HEK293T (cell line): ENCODE data around the gene AHNAK2.

ENCODE experiments used
- CTCF ChIA-PET: fragments of 350-600 bp; formaldehyde crosslinking; extraction: SDS; loops from one replicate; lab custom pipeline; 2021; ENCODE audit warnings: antibody characterized with exemption, inconsistent platforms; lab: Yijun Ruan, JAX
- POLR2A ChIA-PET: fragments of 350-600 bp; formaldehyde crosslinking; extraction: SDS; loops from one replicate; lab custom pipeline; 2020; ENCODE audit warnings: antibody characterized with exemption, inconsistent platforms; lab: Yijun Ruan, JAX
- DNase-seq: peaks from one replicate; pipeline ENCODE4 v3.0.0; 2012; ENCODE audit warnings: mixed read lengths; ENCODE audit errors: extremely low spot score
- ARNT ChIP-seq: fragments of 450-650 bp; IDR thresholded peaks from 2 replicates; pipeline ENCODE4 v1.6.1; 2017; ENCODE audit warnings: mild to moderate bottlenecking
- BHLHE40 ChIP-seq: fragments of 450-650 bp; IDR thresholded peaks from 2 replicates; pipeline ENCODE4 v1.6.1; 2016; ENCODE audit warnings: mild to moderate bottlenecking, moderate library complexity, borderline replicate concordance
- CTBP1 ChIP-seq: fragments of 450-650 bp; IDR thresholded peaks from 2 replicates; pipeline ENCODE4 v1.6.1; 2016; ENCODE audit warnings: borderline replicate concordance
- ELF4 ChIP-seq: fragments of 450-650 bp; IDR thresholded peaks from 2 replicates; pipeline ENCODE4 v1.6.1; 2017; ENCODE audit warnings: antibody characterized with exemption
- FOXA1 ChIP-seq: fragments of 450-650 bp; IDR thresholded peaks from 2 replicates; pipeline ENCODE4 v1.6.1; 2016; ENCODE audit warnings: mild to moderate bottlenecking
- FOXK2 ChIP-seq: fragments of 450-650 bp; IDR thresholded peaks from 2 replicates; pipeline ENCODE4 v1.6.1; 2016; ENCODE audit warnings: mild to moderate bottlenecking
- FOXM1 ChIP-seq: fragments of 450-650 bp; IDR thresholded peaks from 2 replicates; pipeline ENCODE4 v1.6.1; 2017; ENCODE audit warnings: mild to moderate bottlenecking, borderline replicate concordance
- HDGF ChIP-seq: fragments of 450-650 bp; IDR thresholded peaks from 2 replicates; pipeline ENCODE4 v1.6.1; 2017; ENCODE audit warnings: antibody characterized with exemption, borderline replicate concordance
- L3MBTL2 ChIP-seq: fragments of 450-650 bp; conservative IDR thresholded peaks from 2 replicates; pipeline ENCODE4 v1.6.1; 2016; ENCODE audit warnings: mild to moderate bottlenecking
- LEF1 ChIP-seq: fragments of 450-650 bp; IDR thresholded peaks from 2 replicates; pipeline ENCODE4 v1.6.1; 2017; ENCODE audit warnings: mild to moderate bottlenecking, borderline replicate concordance
- NFRKB ChIP-seq: fragments of 450-650 bp; IDR thresholded peaks from 2 replicates; pipeline ENCODE4 v1.6.1; 2016; ENCODE audit warnings: mild to moderate bottlenecking, moderate library complexity
- SP1 ChIP-seq: fragments of 450-650 bp; IDR thresholded peaks from 2 replicates; pipeline ENCODE4 v1.6.1; 2017
- SUZ12 ChIP-seq: fragments of 450-650 bp; IDR thresholded peaks from 2 replicates; pipeline ENCODE4 v1.6.1; 2016; ENCODE audit warnings: mild to moderate bottlenecking
- TARDBP ChIP-seq: fragments of 450-650 bp; IDR thresholded peaks from 2 replicates; pipeline ENCODE4 v1.6.1; 2016
- ZNF384 ChIP-seq: fragments of 450-650 bp; IDR thresholded peaks from 2 replicates; pipeline ENCODE4 v1.6.1; 2016
- TF ChIP-seq, protein P1 (sequence below): fragments of 450-650 bp; IDR thresholded peaks from 2 replicates; pipeline ENCODE4 v1.6.1; 2016

AHNAK2 gene

GRCh38 chr14:104966261-104966865 lies 11.8 kb downstream of the AHNAK2 start:
- POLR2A ChIA-PET: interaction anchor here (1.0 to 1.8 kb wide), 3 partner anchors 8 to 55 kb away, joined by 3 to 4 read pairs (median 3); partner anchors contain the start of gene CDCA4
- CTCF ChIA-PET: interaction anchor here (1.2 kb wide), 1 partner anchor 9 kb away, joined by 3 read pairs; no protein-coding TSS in a partner anchor
- TF ChIP-seq TARDBP (no peak), ARNT (no peak), HDGF (no peak), NFRKB (no peak), L3MBTL2 (no peak), LEF1 (no peak), FOXA1 (no peak), CTBP1 (no peak)
- TF ChIP-seq, protein P1, sequence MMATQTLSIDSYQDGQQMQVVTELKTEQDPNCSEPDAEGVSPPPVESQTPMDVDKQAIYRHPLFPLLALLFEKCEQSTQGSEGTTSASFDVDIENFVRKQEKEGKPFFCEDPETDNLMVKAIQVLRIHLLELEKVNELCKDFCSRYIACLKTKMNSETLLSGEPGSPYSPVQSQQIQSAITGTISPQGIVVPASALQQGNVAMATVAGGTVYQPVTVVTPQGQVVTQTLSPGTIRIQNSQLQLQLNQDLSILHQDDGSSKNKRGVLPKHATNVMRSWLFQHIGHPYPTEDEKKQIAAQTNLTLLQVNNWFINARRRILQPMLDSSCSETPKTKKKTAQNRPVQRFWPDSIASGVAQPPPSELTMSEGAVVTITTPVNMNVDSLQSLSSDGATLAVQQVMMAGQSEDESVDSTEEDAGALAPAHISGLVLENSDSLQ: no peak
- no peak for DNase-seq

- TF ChIP-seq NFRKB (no peak), CTBP1 (no peak)
- POLR2A ChIA-PET: interaction anchor here (1.2 to 1.9 kb wide), 4 partner anchors 9 to 63 kb away, joined by 3 to 5 read pairs (median 4); partner anchors contain the start of gene CDCA4
- CTCF ChIA-PET: no interaction called here
- no peak for DNase-seq
Measured at GRCh38 chr14:104965561-104966231, 12.5 kb downstream of the AHNAK2 start.

GRCh38 chr14:104964546-104964945 lies 13.6 kb downstream of the AHNAK2 start:
- no peak for DNase-seq
- CTCF ChIA-PET: no interaction called here
- TF ChIP-seq ARNT (no peak), L3MBTL2 (no peak), TARDBP (no peak), ELF4 (no peak), HDGF (no peak)
- POLR2A ChIA-PET: interaction anchor here (1.7 to 1.9 kb wide), 3 partner anchors 10 to 64 kb away, joined by 3 to 5 read pairs (median 4); partner anchors contain the start of gene CDCA4

DNA sequence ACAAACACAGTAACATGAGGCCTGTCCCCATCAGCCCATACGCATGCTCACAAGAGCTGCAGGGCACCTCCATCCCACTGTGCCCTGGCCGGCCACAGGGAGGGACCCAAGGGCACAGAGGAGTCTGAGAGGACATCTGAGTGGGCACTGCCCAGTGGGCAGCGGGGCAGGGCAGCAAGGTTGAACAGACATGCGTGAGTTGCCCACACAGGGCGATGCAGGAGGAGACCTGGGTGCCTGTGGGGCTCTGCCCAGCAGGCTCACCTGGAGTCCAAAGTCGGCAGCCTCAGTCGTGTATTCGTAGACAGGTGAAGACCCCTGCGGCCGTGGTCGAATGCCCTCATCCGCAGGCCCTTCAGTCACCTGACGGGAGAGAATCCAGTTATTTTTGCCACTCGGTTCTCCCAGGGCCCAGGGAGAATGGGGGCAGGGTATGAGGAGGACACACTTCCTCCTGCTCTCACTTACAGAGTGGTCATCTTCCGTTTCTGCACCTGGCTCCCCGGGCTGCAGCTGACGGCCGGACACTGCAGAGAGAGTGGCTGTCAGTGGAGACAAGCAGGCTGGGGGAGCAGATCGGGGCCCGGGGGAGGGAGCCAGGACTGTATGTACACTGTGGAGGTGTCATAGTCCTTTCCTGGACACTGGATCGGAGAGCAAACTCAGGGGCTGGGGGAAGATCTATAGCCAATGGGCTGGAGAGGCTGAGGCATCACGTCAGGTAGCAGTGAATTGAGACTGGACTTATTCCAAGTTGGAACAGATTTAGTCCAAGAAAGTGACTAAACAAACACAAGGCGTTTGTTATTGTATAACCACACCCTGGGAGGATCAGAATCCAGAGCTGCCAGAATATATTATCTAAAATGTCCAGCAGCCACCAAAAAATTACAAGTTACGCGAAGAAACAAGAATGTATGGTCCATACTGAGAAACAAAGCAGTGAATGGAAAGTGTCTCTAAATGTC lies 20.7 kb downstream of the AHNAK2 start:
- POLR2A ChIA-PET: no interaction called here
- TF ChIP-seq L3MBTL2 (no peak), TARDBP (no peak), SP1 (no peak), BHLHE40 (no peak), FOXK2 (no peak), SUZ12 (no peak), LEF1 (no peak), FOXA1 (no peak), CTBP1 (no peak), ELF4 (no peak), HDGF (no peak), NFRKB (no peak)
- TF ChIP-seq, protein P1: no peak
- no peak for DNase-seq
- CTCF ChIA-PET: no interaction called here

DNA sequence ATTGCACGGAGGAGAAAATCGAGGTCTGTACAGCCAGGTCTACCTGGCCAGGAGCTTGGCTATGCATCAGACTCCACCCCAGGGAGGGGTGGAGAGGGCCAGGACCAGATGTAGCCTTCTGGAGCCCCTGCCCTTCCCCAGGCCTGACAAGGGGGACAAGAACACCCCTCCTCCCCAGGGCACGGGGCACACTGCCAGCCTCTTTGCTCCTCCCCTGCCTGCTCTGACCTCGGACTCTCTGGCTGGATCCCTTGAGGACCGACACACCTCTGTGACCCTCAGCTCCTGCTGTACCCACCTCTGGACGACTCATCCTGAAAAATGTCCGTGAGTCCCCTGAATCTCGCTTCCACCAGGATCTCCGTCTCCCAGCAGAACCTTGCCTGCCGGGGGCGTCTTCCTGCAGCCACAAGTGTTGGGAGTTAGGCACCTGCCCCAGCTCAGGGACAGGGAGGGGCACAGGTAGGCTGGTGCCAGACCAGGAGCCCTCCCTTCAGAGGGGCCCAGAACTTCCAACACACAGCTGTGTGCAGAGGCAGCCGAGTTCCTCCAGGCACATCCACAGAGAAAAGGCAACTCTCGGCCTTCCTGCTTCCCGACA lies 21.8 kb downstream of the AHNAK2 start:
- POLR2A ChIA-PET: interaction anchor here (0.8 kb wide), 1 partner anchor 10 kb away, joined by 3 read pairs; no protein-coding TSS in a partner anchor
- TF ChIP-seq, protein P1: no peak
- TF ChIP-seq FOXK2 (no peak), L3MBTL2 (no peak), ZNF384 (no peak), HDGF (no peak), FOXA1 (no peak), BHLHE40 (no peak), CTBP1 (no peak), ELF4 (no peak), FOXM1 (no peak), SP1 (no peak), LEF1 (no peak), TARDBP (no peak), ARNT (no peak), NFRKB (no peak), SUZ12 (no peak)
- CTCF ChIA-PET: no interaction called here
- no peak for DNase-seq
